HG03175 (cell line): ENCODE measurements around the gene RPS6KC1.
A peak's percentile ranks its signal among the peaks of the same experiment; 100 is the strongest.
"Not testable (repeated sequence)": the region's sequence is repeated elsewhere in the genome, so short reads cannot be mapped to it uniquely, and the experiment has no call there.

Experiments
- ATAC-seq: cut with Tn5 transposase; IDR thresholded peaks from one replicate; pipeline ENCODE4 v1.9.1; 2021; ENCODE audit warnings: mild to moderate bottlenecking, moderate library complexity; ENCODE audit not compliant: unreplicated experiment

The RPS6KC1 gene

GRCh38 chr1:213138391-213138790 is 87.3 kb downstream of the RPS6KC1 start:
- ATAC-seq: no peak

- no peak for ATAC-seq
Observed at GRCh38 chr1:213138892-213139291, 87.9 kb downstream of the RPS6KC1 start.

GRCh38 chr1:213148905-213149304 is 97.9 kb downstream of the RPS6KC1 start:
- no peak for ATAC-seq

- ATAC-seq: not testable (repeated sequence)
Observed at GRCh38 chr1:213150090-213150489, 99.0 kb downstream of the RPS6KC1 start.

GRCh38 chr1:213154056-213154685 is 103.1 kb downstream of the RPS6KC1 start:
- no peak for ATAC-seq

GRCh38 chr1:213159376-213159775 is 108.3 kb downstream of the RPS6KC1 start:
- ATAC-seq: no peak

- ATAC-seq: not testable (repeated sequence)
Observed at GRCh38 chr1:213160442-213160841, 109.4 kb downstream of the RPS6KC1 start.

GRCh38 chr1:213162338-213162737 is 111.3 kb downstream of the RPS6KC1 start:
- ATAC-seq: no peak

GRCh38 chr1:213162862-213163261 is 111.8 kb downstream of the RPS6KC1 start:
- no peak for ATAC-seq

GRCh38 chr1:213163278-213163711 is 112.3 kb downstream of the RPS6KC1 start:
- ATAC-seq: no peak

- ATAC-seq: no peak
Observed at GRCh38 chr1:213164561-213164960, 113.5 kb downstream of the RPS6KC1 start.

GRCh38 chr1:213166852-213167251 is 115.8 kb downstream of the RPS6KC1 start:
- ATAC-seq: no peak

GRCh38 chr1:213171711-213172110 is 120.7 kb downstream of the RPS6KC1 start:
- no peak for ATAC-seq

GRCh38 chr1:213176341-213176740 is 125.3 kb downstream of the RPS6KC1 start:
- ATAC-seq: no peak

- no peak for ATAC-seq
Observed at GRCh38 chr1:213179784-213180183, 128.7 kb downstream of the RPS6KC1 start.

GRCh38 chr1:213180833-213181232 is 129.8 kb downstream of the RPS6KC1 start:
- ATAC-seq: no peak

GRCh38 chr1:213183036-213183672 is 132.1 kb downstream of the RPS6KC1 start:
- peak; percentile 56 for ATAC-seq

- no peak for ATAC-seq
Observed at GRCh38 chr1:213186168-213186567, 135.1 kb downstream of the RPS6KC1 start.

- ATAC-seq: no peak
Observed at GRCh38 chr1:213192026-213192425, 141.0 kb downstream of the RPS6KC1 start.

GRCh38 chr1:213194383-213194782 is 143.3 kb downstream of the RPS6KC1 start:
- no peak for ATAC-seq

GRCh38 chr1:213194855-213195254 is 143.8 kb downstream of the RPS6KC1 start:
- no peak for ATAC-seq

GRCh38 chr1:213196328-213197054 is 145.4 kb downstream of the RPS6KC1 start:
- ATAC-seq: not testable (repeated sequence)
